Stimulated activated CD8-positive, alpha-beta memory T cell treated with anti-CD3 and anti-CD28 coated beads, Interleukin-12 subunit alpha, Interleukin-12 subunit beta, amount 100 ng/mL, for 24 hours (primary cell): ENCODE results near the gene FAM174C.

Experiments used
- DNase-seq: peaks from one replicate; pipeline ENCODE4 v3.0.0-alpha.2; 2020; ENCODE audit errors: extremely low read depth

The FAM174C gene

GRCh38 chr19:1273263-1274041 is 1.9 kb upstream of the FAM174C start:
- DNase-seq, result no peak

GRCh38 chr19:1274081-1274851 is 1.1 kb upstream of the FAM174C start:
- DNase-seq, result no peak

GRCh38 chr19:1274852-1275259 is 474 bp upstream of the FAM174C start:
- DNase-seq, result no peak

GRCh38 chr19:1275976-1276627 is 772 bp downstream of the FAM174C start:
- no peak for DNase-seq

GRCh38 chr19:1276628-1277022 is 1.3 kb downstream of the FAM174C start:
- DNase-seq, result no peak

- no peak for DNase-seq
These were observed 1.7 kb downstream of the FAM174C start for GRCh38 chr19:1277061-1277460.

GRCh38 chr19:1278074-1278473 is 2.7 kb downstream of the FAM174C start:
- no peak for DNase-seq

- no peak for DNase-seq
These were observed 3.7 kb downstream of the FAM174C start for GRCh38 chr19:1278713-1279660.

GRCh38 chr19:1279782-1280341 is 4.5 kb downstream of the FAM174C start:
- DNase-seq, result no peak

- no peak for DNase-seq
These were observed 5.6 kb downstream of the FAM174C start for GRCh38 chr19:1280636-1281568.

GRCh38 chr19:1281569-1282287 is 6.4 kb downstream of the FAM174C start:
- DNase-seq, result no peak

GRCh38 chr19:1282588-1283206 is 7.4 kb downstream of the FAM174C start:
- no peak for DNase-seq

GRCh38 chr19:1283207-1283916 is 8.0 kb downstream of the FAM174C start:
- no peak for DNase-seq

GRCh38 chr19:1283917-1284292 is 8.6 kb downstream of the FAM174C start:
- no peak for DNase-seq

- no peak for DNase-seq
These were observed 9.1 kb downstream of the FAM174C start for GRCh38 chr19:1284293-1284978.

GRCh38 chr19:1284979-1285736 is 9.8 kb downstream of the FAM174C start:
- DNase-seq, result no peak
